B cell (primary cell): ENCODE data around the gene DGKZ. TPM values are rescaled to one million over a fixed set of nuclear protein-coding genes. Genes with fewer than 3 reads are reported as not detected.

Experiments
- ATAC-seq: fragments of 200-7000 bp; cut with Tn5 transposase; one replicate; pipeline ENCODE4 v1.10.0; 2021; ENCODE audit warnings: low read depth, mild to moderate bottlenecking, moderate number of reproducible peaks, moderate library complexity
- CTCF ChIA-PET: fragments of 350-600 bp; sonication (Branson Sonifier 250); formaldehyde crosslinking; loops from one replicate; lab custom pipeline; 2021; ENCODE audit warnings: antibody characterized with exemption, inconsistent platforms; lab: Charles Lee
- POLR2A ChIA-PET: fragments of 350-600 bp; sonication (Branson Sonifier 250); formaldehyde crosslinking; loops from one replicate; lab custom pipeline; 2021; ENCODE audit warnings: antibody characterized with exemption; lab: Charles Lee
- DNase-seq: peaks from one replicate; pipeline ENCODE4 v3.0.0; 2013
- H2AFZ ChIP-seq: 2 replicates; pipeline ENCODE4 v1.6.1; 2012; ENCODE audit warnings: mild to moderate bottlenecking, low read depth, low read length; ENCODE audit not compliant: insufficient read depth, poor library complexity, severe bottlenecking
- H3K27ac ChIP-seq, 2 donors: 1 replicate in 1 of 2; 2 replicates in 1 of 2; pipeline ENCODE4 v1.5.1; 2012 to 2013; ENCODE audit warnings: low read length in 2 of 2, mild to moderate bottlenecking in 2 of 2, moderate library complexity in 1 of 2
- H3K27me3 ChIP-seq, 4 experiments: fragments of 200-600 bp in 1 of 4; sonication (generic) in 1 of 4; replicated peaks in 1 of 4; 1 replicate in 2 of 4; 2 replicates in 2 of 4; pipeline versions ENCODE4 v1.6.1 to v1.7.0; 2013 to 2016; ENCODE audit warnings: low read length in 3 of 4, mild to moderate bottlenecking in 2 of 4, mixed read lengths in 1 of 4, moderate library complexity in 1 of 4; ENCODE audit not compliant: insufficient read depth in 4 of 4, control insufficient read depth in 3 of 4; ENCODE audit errors: control extremely low read depth in 1 of 4
- H3K36me3 ChIP-seq, 2 experiments: replicated peaks in 1 of 2; 1 replicate in 1 of 2; 2 replicates in 1 of 2; pipeline versions ENCODE4 v1.6.1 to v1.7.1; 2013; ENCODE audit warnings: low read length in 1 of 2; ENCODE audit not compliant: insufficient read depth in 2 of 2, control insufficient read depth in 1 of 2; ENCODE audit errors: control extremely low read depth in 1 of 2, extremely low read depth in 1 of 2
- H3K4me1 ChIP-seq, 2 donors: fragments of 200-600 bp in 1 of 2; sonication (generic) in 1 of 2; 1 replicate in 1 of 2; 2 replicates in 1 of 2; pipeline versions ENCODE4 v1.5.1 to v1.6.1; 2013 to 2017; ENCODE audit warnings: low read length in 2 of 2; ENCODE audit not compliant: control insufficient read depth in 2 of 2, insufficient read depth in 2 of 2
- H3K4me2 ChIP-seq: replicated peaks from 2 replicates; pipeline ENCODE3; 2012; ENCODE audit warnings: mild to moderate bottlenecking, low read depth, low read length; ENCODE audit not compliant: poor library complexity, severe bottlenecking
- H3K4me3 ChIP-seq, 5 experiments: fragments of 200-600 bp in 1 of 5; sonication (generic) in 1 of 5; 1 replicate in 3 of 5; 2 replicates in 2 of 5; pipeline versions ENCODE4 v1.5.1 to v1.7.0; 2011 to 2016; ENCODE audit warnings: low read length in 4 of 5, mild to moderate bottlenecking in 4 of 5, low read depth in 2 of 5, control low read depth in 1 of 5, moderate library complexity in 1 of 5; ENCODE audit not compliant: insufficient read depth in 1 of 5; ENCODE audit errors: control extremely low read depth in 1 of 5, extremely low read depth in 1 of 5
- H3K79me2 ChIP-seq: fragments of 200-600 bp; sonication (generic); one replicate; pipeline ENCODE4 v1.6.0; 2016; ENCODE audit warnings: low read length; ENCODE audit not compliant: control insufficient read depth, insufficient read depth
- H3K9ac ChIP-seq: fragments of 200-600 bp; sonication (generic); 2 replicates; pipeline ENCODE4 v1.6.1; 2017; ENCODE audit warnings: mild to moderate bottlenecking, low read length, moderate library complexity
- H3K9me3 ChIP-seq, 3 donors: one replicate each; pipeline versions ENCODE4 v1.6.1 to v1.7.1; 2013; ENCODE audit warnings: low read length in 2 of 3; ENCODE audit not compliant: control insufficient read depth in 2 of 3, insufficient read depth in 1 of 3; ENCODE audit errors: control extremely low read depth in 1 of 3
- H4K20me1 ChIP-seq: 2 replicates; pipeline ENCODE4 v1.6.0; 2012; ENCODE audit warnings: mild to moderate bottlenecking, low read length; ENCODE audit not compliant: insufficient read depth, control insufficient read depth, poor library complexity, severe bottlenecking
- H3K27ac Mint-ChIP-seq: one replicate; pipeline ENCODE4 v1.8.0; 2021; ENCODE audit warnings: mixed read lengths
- H3K27me3 Mint-ChIP-seq: one replicate; pipeline ENCODE4 v1.8.0; 2021; ENCODE audit warnings: mixed read lengths
- H3K4me1 Mint-ChIP-seq: one replicate; pipeline ENCODE4 v1.8.0; 2021; ENCODE audit warnings: mixed read lengths
- H3K4me3 Mint-ChIP-seq: one replicate; pipeline ENCODE4 v1.8.0; 2021; ENCODE audit warnings: mixed read lengths
- H3K9me3 Mint-ChIP-seq: one replicate; pipeline ENCODE4 v1.8.0; 2022; ENCODE audit warnings: mixed read lengths; ENCODE audit not compliant: insufficient read depth
- CTCF ChIP-seq: fragments of 200-600 bp; IDR thresholded peaks from one replicate; pipeline ENCODE4 v1.8.0; 2022; ENCODE audit warnings: antibody characterized with exemption, mild to moderate bottlenecking
- EZH2 ChIP-seq: IDR thresholded peaks from 2 replicates; pipeline ENCODE4 v1.6.1; 2012; ENCODE audit warnings: borderline replicate concordance, low read depth, mild to moderate bottlenecking, moderate library complexity, low read length; ENCODE audit not compliant: insufficient read depth, poor library complexity, severe bottlenecking
- WGBS: methylation state at CpG from one replicate; pipeline ENCODE4 v1.1.5; 2013; ENCODE audit warnings: missing lambda C conversion rate; ENCODE audit not compliant: insufficient coverage; 5-methylcytosine and 5-hydroxymethylcytosine counted together
- intact Hi-C: fragments of 100-400 bp; cut with micrococcal nuclease; formaldehyde crosslinking; loops from one replicate; pipeline ENCODE4 v1.10.0; 2022
- polyA plus RNA-seq: library from polyadenylated mRNA; depleted of rRNA; stranded (reverse); fragments of >200 nt; gene quantifications from 2 replicates; pipeline ENCODE4 v1.2.3, GENCODE V29; 2012
- total RNA-seq, 2 donors: library from RNA; stranded (reverse); fragments of 120-200 nt in 1 of 2; gene quantifications; 1 replicate in 1 of 2; 2 replicates in 1 of 2; pipeline versions ENCODE4 v1.2.3 to v1.2.4, GENCODE V29; 2013 to 2022

DGKZ gene
- total and polyA plus RNA-seq, 2 donors (not counting 1 experiment from before 2014, with no cell fraction given), result 56.6 to 79.5 TPM

GRCh38 chr11:46420513-46420912 lies 73.2 kb downstream of the DGKZ start:
- POLR2A ChIA-PET, result no interaction called here

DNA sequence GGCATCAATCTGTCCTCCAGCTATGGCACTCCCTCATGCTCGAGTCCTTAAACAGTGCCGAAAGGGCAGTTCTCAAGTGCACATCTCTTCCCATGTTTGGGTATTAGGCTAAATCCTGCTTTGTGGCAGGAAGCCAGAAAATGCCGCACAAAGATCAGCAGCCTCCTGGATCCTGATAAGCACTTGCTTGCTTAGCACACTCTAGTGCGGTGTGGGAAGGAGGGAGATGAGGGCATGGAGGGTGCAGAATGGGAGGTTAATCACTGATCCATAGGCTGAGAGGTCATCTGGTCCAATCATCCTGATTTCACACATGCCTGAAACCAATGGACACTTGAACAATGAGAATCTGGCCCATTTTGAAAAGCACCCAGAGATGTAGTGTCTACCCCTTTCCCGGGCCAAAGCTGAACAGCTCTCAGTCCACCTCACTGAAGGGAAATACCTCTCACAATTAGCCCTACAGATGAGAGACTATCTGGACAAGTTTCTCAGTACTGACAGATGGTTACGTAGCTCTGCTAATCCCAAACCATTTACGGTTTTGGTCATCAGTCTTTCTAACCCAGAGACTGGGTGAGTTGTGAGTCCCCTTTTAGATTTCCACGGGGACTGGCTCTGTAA lies 74.1 kb downstream of the DGKZ start:
- Mint-ChIP-seq H3K4me1 (no peaks in the 10 kb centered on the region), H3K27me3 (no peaks in the 10 kb centered on the region), H3K9me3 (no peaks in the 10 kb centered on the region), H3K27ac (no peak overlapping the region), H3K4me3 (no peak overlapping the region)
- Histone ChIP-seq H4K20me1 (no peaks in the 10 kb centered on the region), H3K27ac (no peak overlapping the region), H3K4me1 (no peaks in the 10 kb centered on the region), H3K36me3 (peaks cover 3 to 42% of the 10 kb centered on the region in 2 experiments), H3K79me2 (no peaks in the 10 kb centered on the region), H3K4me3 (no peak overlapping the region), H3K27me3 (no peaks in the 10 kb centered on the region), H2AFZ (no peak overlapping the region), H3K9me3 (no peaks in the 10 kb centered on the region), H3K4me2 (no peak overlapping the region), H3K9ac (no peak overlapping the region)
- intact Hi-C loops, result no loop called here
- CTCF ChIA-PET, result no interaction called here
- WGBS, result 97% methylated on average over 6 of the region's 8 CpGs
- DNase-seq (no peak), ATAC-seq (no peak)
- TF ChIP-seq CTCF, result no peak
- no peak for TF ChIP-seq EZH2
- POLR2A ChIA-PET, result no interaction called here

More at GRCh38 chr11:46420513-46420912, 73.2 kb downstream of the DGKZ start:
- no peak overlapping the region for H3K4me3 Mint-ChIP-seq
- H3K9ac ChIP-seq, result no peak overlapping the region
- H3K79me2 ChIP-seq, result no peaks in the 10 kb centered on the region
- H3K27ac ChIP-seq, result no peak overlapping the region
- no peaks in the 10 kb centered on the region for H3K27me3 Mint-ChIP-seq
- no peaks in the 10 kb centered on the region for H3K9me3 Mint-ChIP-seq
- no peaks in the 10 kb centered on the region for H4K20me1 ChIP-seq
- DNase-seq (no peak), ATAC-seq (no peak)
- H3K4me1 ChIP-seq, result no peaks in the 10 kb centered on the region
- H3K4me1 Mint-ChIP-seq, result no peaks in the 10 kb centered on the region
- no peaks in the 10 kb centered on the region for H3K9me3 ChIP-seq
- H3K4me3 ChIP-seq, result no peak overlapping the region
- no peaks in the 10 kb centered on the region for H3K27me3 ChIP-seq
- CTCF ChIA-PET, result no interaction called here
- WGBS, result no CpG with 5 or more reads among the region's 1 CpG
- no peak for TF ChIP-seq CTCF
- no peak for TF ChIP-seq EZH2
- peaks cover 3 to 49% of the 10 kb centered on the region in 2 experiments for H3K36me3 ChIP-seq
- no peak overlapping the region for H3K4me2 ChIP-seq
- no peak overlapping the region for H3K27ac Mint-ChIP-seq
- no peak overlapping the region for H2AFZ ChIP-seq
- intact Hi-C loops, result no loop called here
